Endothelial cell of umbilical vein (primary cell): Measurements from ENCODE around the gene CCL8. TPM values are rescaled to one million over a fixed set of nuclear protein-coding genes. Genes with fewer than 3 reads are reported as not detected.

ENCODE experiments used
- BruUV-seq: library from RNA; stranded (reverse); fragments of 400-500 nt; replicated peaks from 2 replicates; lab custom pipeline; 2021; lab: Mats Ljungman, UMichigan
- CTCF ChIA-PET: fragments of 300-600, 350-600 bp; sonication (Branson Sonifier 250); formaldehyde crosslinking; loops from one replicate; lab custom pipeline; 2021; ENCODE audit warnings: antibody characterized with exemption, inconsistent platforms; lab: Charles Lee
- POLR2A ChIA-PET: fragments of 300-600, 350-600 bp; sonication (Branson Sonifier 250); formaldehyde crosslinking; loops from one replicate; lab custom pipeline; 2021; ENCODE audit warnings: antibody characterized with exemption, inconsistent platforms; lab: Charles Lee
- DNase-seq: peaks from one replicate; pipeline ENCODE4 v3.0.0-alpha.2; 2011; ENCODE audit warnings: low read depth, low spot score
- FAIRE-seq: peaks from 2 replicates; lab custom pipeline; 2011; peaks lifted over from hg19 to GRCh38; lab: Jason Lieb, UNC
- H2AFZ ChIP-seq: 2 replicates; pipeline ENCODE4 v1.6.0; 2012; ENCODE audit warnings: low read depth, low read length, control low read depth, inconsistent platforms
- H3K27ac ChIP-seq: 2 replicates; pipeline ENCODE4 v1.5.1; 2011; ENCODE audit warnings: low read depth, mild to moderate bottlenecking, control low read depth, low read length, moderate library complexity; ENCODE audit not compliant: insufficient read depth
- H3K27me3 ChIP-seq, 2 experiments: 2 replicates each; pipeline versions ENCODE4 v1.6.0 to v1.6.1; 2011; ENCODE audit warnings: low read length in 2 of 2, mixed read lengths in 1 of 2; ENCODE audit not compliant: control insufficient read depth in 2 of 2, insufficient read depth in 2 of 2
- H3K36me3 ChIP-seq, 2 experiments: 2 replicates in 1 of 2; 3 replicates in 1 of 2; pipeline ENCODE4 v1.5.1; 2011; ENCODE audit warnings: low read length in 2 of 2, mild to moderate bottlenecking in 1 of 2, moderate library complexity in 1 of 2; ENCODE audit not compliant: control insufficient read depth in 2 of 2, insufficient read depth in 2 of 2; ENCODE audit errors: extremely low read depth in 1 of 2
- H3K4me1 ChIP-seq: 3 replicates; pipeline ENCODE4 v1.5.1; 2011; ENCODE audit warnings: mild to moderate bottlenecking, low read length; ENCODE audit not compliant: control insufficient read depth, insufficient read depth; ENCODE audit errors: extremely low read depth
- H3K4me2 ChIP-seq: 2 replicates; pipeline ENCODE4 v1.6.1; 2011; ENCODE audit warnings: low read length, control low read depth, mixed read lengths; ENCODE audit not compliant: insufficient read depth
- H3K4me3 ChIP-seq, 3 experiments: fragments of 200-600 bp in 1 of 3; sonication (generic), shearing (Covaris generic) in 1 of 3; replicated peaks in 1 of 3; 2 replicates each; pipeline ENCODE4 v1.5.1; 2011 to 2016; ENCODE audit warnings: control low read depth in 3 of 3, low read length in 3 of 3, mild to moderate bottlenecking in 2 of 3, inconsistent platforms in 1 of 3, low read depth in 1 of 3, moderate library complexity in 1 of 3; ENCODE audit not compliant: insufficient read depth in 1 of 3
- H3K79me2 ChIP-seq: 2 replicates; pipeline ENCODE4 v1.6.0; 2012; ENCODE audit warnings: low read length, inconsistent platforms; ENCODE audit not compliant: control insufficient read depth, insufficient read depth
- H3K9ac ChIP-seq: replicated peaks from 2 replicates; pipeline ENCODE3; 2011; ENCODE audit warnings: low read length, control low read depth; ENCODE audit not compliant: insufficient read depth; ENCODE audit errors: extremely low read depth
- H3K9me1 ChIP-seq: replicated peaks from 3 replicates; pipeline ENCODE4 v1.6.0; 2011; ENCODE audit warnings: mild to moderate bottlenecking, low read length; ENCODE audit not compliant: control insufficient read depth, insufficient read depth; ENCODE audit errors: extremely low read depth
- H3K9me3 ChIP-seq: replicated peaks from 2 replicates; pipeline ENCODE4 v1.5.1; 2012; ENCODE audit warnings: low read length, inconsistent platforms; ENCODE audit not compliant: control insufficient read depth, insufficient read depth
- H4K20me1 ChIP-seq: replicated peaks from 2 replicates; pipeline ENCODE3; 2011; ENCODE audit warnings: mild to moderate bottlenecking, low read length; ENCODE audit not compliant: control insufficient read depth, insufficient read depth; ENCODE audit errors: extremely low read depth
- EZH2 ChIP-seq: IDR thresholded peaks from 2 replicates; pipeline ENCODE4 v1.6.1; 2012; ENCODE audit warnings: borderline replicate concordance, low read depth, mild to moderate bottlenecking, moderate library complexity, low read length, inconsistent platforms; ENCODE audit not compliant: severe bottlenecking
- FOS ChIP-seq: IDR thresholded peaks from 2 replicates; pipeline ENCODE4 v1.6.1; 2011; ENCODE audit warnings: mild to moderate bottlenecking, low read length, moderate library complexity, borderline replicate concordance; ENCODE audit not compliant: insufficient read depth
- GATA2 ChIP-seq: IDR thresholded peaks from 2 replicates; pipeline ENCODE4 v1.7.0; 2011; ENCODE audit warnings: low read depth, mild to moderate bottlenecking, moderate library complexity, mixed read lengths, low read length; ENCODE audit not compliant: insufficient read length, insufficient read depth
- JUN ChIP-seq: IDR thresholded peaks from 2 replicates; pipeline ENCODE4 v1.6.1; 2011; ENCODE audit warnings: borderline replicate concordance, low read depth; ENCODE audit not compliant: insufficient read length, insufficient read depth
- MAX ChIP-seq: IDR thresholded peaks from 2 replicates; pipeline ENCODE4 v1.6.1; 2011; ENCODE audit not compliant: insufficient read depth, insufficient read length
- MYC ChIP-seq: IDR thresholded peaks from one replicate; pipeline ENCODE4 v1.6.1; 2011; ENCODE audit warnings: mild to moderate bottlenecking, low read depth, low read length
- POLR2A ChIP-seq: IDR thresholded peaks from 2 replicates; pipeline ENCODE4 v1.6.1; 2012; ENCODE audit warnings: low read depth, mild to moderate bottlenecking, control low read depth, low read length
- POLR2AphosphoS5 ChIP-seq: IDR thresholded peaks from 2 replicates; pipeline ENCODE4 v1.6.1; 2012; ENCODE audit warnings: low read depth, mild to moderate bottlenecking, control low read depth, low read length, moderate library complexity; ENCODE audit not compliant: insufficient read depth
- dilution Hi-C: fragments of 300-500 bp; cut with MboI; formaldehyde crosslinking; loops from one replicate; pipeline ENCODE4 v1.15.0; 2019; ENCODE audit warnings: low sequenced_read_pairs; ENCODE audit not compliant: extremely low pct_ligation_motif_present
- intact Hi-C: fragments of 100-400 bp; cut with micrococcal nuclease; formaldehyde crosslinking; loops from one replicate; pipeline ENCODE4 v1.10.0; 2022
- polyA plus RNA-seq, 4 experiments: library from polyadenylated mRNA; depleted of rRNA in 3 of 4; stranded (reverse) in 3 of 4; unstranded in 1 of 4; fragments of >200 nt; gene quantifications; 2 replicates each; pipeline versions ENCODE4 v1.2.1 to v1.2.3, GENCODE V29; 2011 to 2012; ENCODE audit warnings: missing spikeins in 1 of 4
- total RNA-seq: library from RNA; stranded (reverse); gene quantifications from 2 replicates; pipeline ENCODE4 v1.2.3, GENCODE V29; 2021
- TF ChIP-seq, protein P1 (sequence below), 2 donors: IDR thresholded peaks; 1 replicate in 1 of 2; 2 replicates in 1 of 2; pipeline ENCODE4 v1.5.1; 2011; ENCODE audit warnings: low read length in 2 of 2, mild to moderate bottlenecking in 2 of 2, moderate library complexity in 2 of 2, control low read depth in 1 of 2, inconsistent platforms in 1 of 2, low read depth in 1 of 2; ENCODE audit not compliant: insufficient read depth in 1 of 2; ENCODE audit errors: extremely low read depth in 1 of 2

CCL8 gene
- total and polyA plus RNA-seq, 2 donors (not counting 3 experiments of a cell fraction or from before 2014, with no cell fraction given) = not detected

DNA sequence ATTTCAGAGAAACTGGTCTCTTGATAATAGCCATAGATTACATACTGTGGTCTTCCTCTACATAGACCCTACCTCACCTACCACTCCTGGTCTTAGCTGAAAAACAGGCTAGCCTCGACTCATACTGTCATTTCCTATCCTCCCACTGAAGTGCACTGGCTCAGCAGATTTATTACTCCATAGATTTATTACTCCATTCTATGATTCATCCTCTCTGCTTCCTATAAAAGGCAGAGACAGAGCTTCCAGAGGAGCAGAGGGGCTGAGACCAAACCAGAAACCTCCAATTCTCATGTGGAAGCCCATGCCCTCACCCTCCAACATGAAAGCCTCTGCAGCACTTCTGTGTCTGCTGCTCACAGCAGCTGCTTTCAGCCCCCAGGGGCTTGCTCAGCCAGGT, 49.3 kb upstream of the CCL8 start, which contains the start of gene CCL7:
CCL7 (plus strand) TSS at position 253 of the 400 bp plus-strand sequence; CDS start at position 323, 70 bp downstream.
- peaks cover 0 to 7% of the 10 kb centered on the region in 2 experiments for H3K27me3 ChIP-seq
- CTCF ChIA-PET = interaction anchor here (0.9 to 2.4 kb wide), 9 partner anchors 10 to 92 kb away, joined by 3 to 17 read pairs (median 3); no protein-coding TSS in a partner anchor

More for the DNA sequence above, 49.3 kb upstream of the CCL8 start, which contains the start of gene CCL7:
- Histone ChIP-seq H3K4me3 (no peak within 1 kb of the TSS), H3K4me1 (peaks cover 7% of the 10 kb centered on the region), H3K4me2 (peak within 1 kb of the TSS; percentile 8), H2AFZ (no peak within 1 kb of the TSS), H3K36me3 (no peaks in the 10 kb centered on the region), H4K20me1 (no peaks in the 10 kb centered on the region), H3K9me3 (no peaks in the 10 kb centered on the region), H3K79me2 (no peaks in the 10 kb centered on the region), H3K27ac (no peak within 1 kb of the TSS), H3K9me1 (no peaks in the 10 kb centered on the region), H3K9ac (no peak within 1 kb of the TSS)
- no TSS peak for BruUV-seq
- FAIRE-seq (no peak), DNase-seq (peak; percentile 79)
- POLR2A ChIA-PET = no interaction called here
- dilution Hi-C loops (no loop called here), intact Hi-C loops (no loop called here)
- TF ChIP-seq GATA2 = no peak
- no peak for TF ChIP-seq POLR2A
- TF ChIP-seq JUN = peak; percentile 34
- no peak for TF ChIP-seq MYC
- no peak for TF ChIP-seq POLR2AphosphoS5
- TF ChIP-seq MAX = no peak
- TF ChIP-seq FOS = peak; percentile 69
- TF ChIP-seq, protein P1, sequence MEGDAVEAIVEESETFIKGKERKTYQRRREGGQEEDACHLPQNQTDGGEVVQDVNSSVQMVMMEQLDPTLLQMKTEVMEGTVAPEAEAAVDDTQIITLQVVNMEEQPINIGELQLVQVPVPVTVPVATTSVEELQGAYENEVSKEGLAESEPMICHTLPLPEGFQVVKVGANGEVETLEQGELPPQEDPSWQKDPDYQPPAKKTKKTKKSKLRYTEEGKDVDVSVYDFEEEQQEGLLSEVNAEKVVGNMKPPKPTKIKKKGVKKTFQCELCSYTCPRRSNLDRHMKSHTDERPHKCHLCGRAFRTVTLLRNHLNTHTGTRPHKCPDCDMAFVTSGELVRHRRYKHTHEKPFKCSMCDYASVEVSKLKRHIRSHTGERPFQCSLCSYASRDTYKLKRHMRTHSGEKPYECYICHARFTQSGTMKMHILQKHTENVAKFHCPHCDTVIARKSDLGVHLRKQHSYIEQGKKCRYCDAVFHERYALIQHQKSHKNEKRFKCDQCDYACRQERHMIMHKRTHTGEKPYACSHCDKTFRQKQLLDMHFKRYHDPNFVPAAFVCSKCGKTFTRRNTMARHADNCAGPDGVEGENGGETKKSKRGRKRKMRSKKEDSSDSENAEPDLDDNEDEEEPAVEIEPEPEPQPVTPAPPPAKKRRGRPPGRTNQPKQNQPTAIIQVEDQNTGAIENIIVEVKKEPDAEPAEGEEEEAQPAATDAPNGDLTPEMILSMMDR (IDR thresholded peaks at IDR 0.05; ENCODE audit: extremely low read depth in 1 of 2, insufficient read depth in 1 of 2, low read depth in 1 of 2, low read length in 2 of 2) = no peak
- no peak for TF ChIP-seq EZH2
